ENCODE data around the gene PRKAG2.

GRCh38 chr7:151796871-151797537, 79.9 kb downstream of the PRKAG2 start:
- TF ChIP-seq CTCF (IDR thresholded peaks at IDR 0.05) (no peak), POLR2A (IDR thresholded peaks at IDR 0.05) (no peak)

Data from lower leg skin (tissue), 3 donors.